Measurements from ENCODE around the gene UGT1A10.
"Not testable (repeated sequence)": the region's sequence is repeated elsewhere in the genome, so short reads cannot be mapped to it uniquely, and the experiment has no call there.

UGT1A10 gene

GRCh38 chr2:233692648-233693047 is 56.4 kb downstream of the UGT1A10 start, which contains the start of gene UGT1A6:
TSS of gene UGT1A6 (plus strand) at chr2:233692890. CDS start at chr2:233693005, 115 bp downstream.
- DNase-seq (ENCODE audit: low read depth) = no peak

- no peak for DNase-seq (ENCODE audit: low read depth)
These were observed 57.7 kb downstream of the UGT1A10 start for GRCh38 chr2:233693963-233694362.

- no peak for DNase-seq (ENCODE audit: low read depth)
These were observed 62.5 kb downstream of the UGT1A10 start for GRCh38 chr2:233698740-233699139.

- no peak for DNase-seq (ENCODE audit: low read depth)
These were observed 63.3 kb downstream of the UGT1A10 start for GRCh38 chr2:233699424-233700027.

- no peak for DNase-seq (ENCODE audit: low read depth)
These were observed 63.9 kb downstream of the UGT1A10 start for GRCh38 chr2:233700028-233700635.

GRCh38 chr2:233700842-233701241 is 64.6 kb downstream of the UGT1A10 start:
- DNase-seq (ENCODE audit: low read depth) = not testable (repeated sequence)

- no peak for DNase-seq (ENCODE audit: low read depth)
These were observed 66.0 kb downstream of the UGT1A10 start for GRCh38 chr2:233702238-233702637.

GRCh38 chr2:233705911-233706506 is 69.8 kb downstream of the UGT1A10 start:
- no peak for DNase-seq (ENCODE audit: low read depth)

- DNase-seq (ENCODE audit: low read depth) = no peak
These were observed 70.5 kb downstream of the UGT1A10 start for GRCh38 chr2:233706720-233707119.

- DNase-seq (ENCODE audit: low read depth) = no peak
These were observed 71.8 kb downstream of the UGT1A10 start for GRCh38 chr2:233707940-233708644.

- DNase-seq (ENCODE audit: low read depth) = no peak
These were observed 72.7 kb downstream of the UGT1A10 start for GRCh38 chr2:233708942-233709341.

GRCh38 chr2:233711312-233712008 is 75.2 kb downstream of the UGT1A10 start:
- peak; percentile 30 for DNase-seq (ENCODE audit: low read depth)

GRCh38 chr2:233712611-233713261 is 76.5 kb downstream of the UGT1A10 start, which contains the start of gene UGT1A5:
TSS of gene UGT1A5 (plus strand) at chr2:233712907. CDS start at chr2:233712992, 85 bp downstream.
- no peak for DNase-seq (ENCODE audit: low read depth)

GRCh38 chr2:233713262-233713615 is 77.0 kb downstream of the UGT1A10 start:
- no peak for DNase-seq (ENCODE audit: low read depth)

- no peak for DNase-seq (ENCODE audit: low read depth)
These were observed 77.9 kb downstream of the UGT1A10 start for GRCh38 chr2:233714121-233714520.

GRCh38 chr2:233718552-233718951 is 82.3 kb downstream of the UGT1A10 start, which contains the start of gene UGT1A4:
TSS of gene UGT1A4 (plus strand) at chr2:233718736. CDS start at chr2:233718821, 85 bp downstream.
- no peak for DNase-seq (ENCODE audit: low read depth)

- DNase-seq (ENCODE audit: low read depth) = no peak
These were observed 92.6 kb downstream of the UGT1A10 start, which contains the start of gene UGT1A3 for GRCh38 chr2:233728723-233729301. TSS of gene UGT1A3 (plus strand) at chr2:233729042. CDS start at chr2:233729127, 85 bp downstream.

GRCh38 chr2:233736868-233737653 is 100.8 kb downstream of the UGT1A10 start:
- not testable (repeated sequence) for DNase-seq (ENCODE audit: low read depth)

GRCh38 chr2:233740870-233741269 is 104.6 kb downstream of the UGT1A10 start:
- DNase-seq (ENCODE audit: low read depth) = no peak
